Measurements from ENCODE around the gene PDILT.

DNA sequence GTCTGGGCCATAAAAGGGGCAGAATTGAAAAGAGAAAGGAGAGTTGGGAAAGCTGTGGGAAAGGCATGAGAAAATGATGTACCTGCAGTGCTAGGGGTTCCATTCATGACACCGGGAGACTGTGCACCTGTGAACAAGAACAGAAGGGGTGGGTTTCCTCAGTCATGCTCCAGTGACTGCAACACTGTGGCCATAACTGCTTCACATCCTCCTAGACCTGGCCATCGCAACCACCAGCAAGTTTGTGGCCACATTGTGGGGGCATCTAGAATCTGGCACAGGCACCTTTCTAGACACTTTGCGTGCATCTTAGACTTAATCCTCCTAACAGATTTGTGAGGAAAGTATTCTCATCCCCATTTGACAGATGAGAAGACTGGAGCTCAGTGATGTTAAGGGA is 90.0 kb downstream of the PDILT start:
- no peak for TF ChIP-seq CTCF (IDR thresholded peaks at IDR 0.05)
- no peak for TF ChIP-seq POLR2A (IDR thresholded peaks at IDR 0.05)
